ENCODE data around the gene CFAP65.

The CFAP65 gene

GRCh38 chr2:218999021-218999880 is 42.1 kb downstream of the CFAP65 start:
- ChIA-PET POLR2A (interaction anchor here (0.7 kb wide), 1 partner anchor 448 kb away, joined by 3 read pairs; no protein-coding TSS in a partner anchor), CTCF (interaction anchor here (0.8 kb wide), 1 partner anchor 18 kb away, joined by 3 read pairs; no protein-coding TSS in a partner anchor)
- TF ChIP-seq CTBP1 (IDR thresholded peaks at IDR 0.05; ENCODE audit: borderline replicate concordance): no peak
- TF ChIP-seq TARDBP (IDR thresholded peaks at IDR 0.05): no peak
- TF ChIP-seq L3MBTL2 (conservative IDR thresholded peaks at IDR 0.05): no peak
- TF ChIP-seq SP1 (IDR thresholded peaks at IDR 0.05): no peak
- no peak for TF ChIP-seq FOXM1 (IDR thresholded peaks at IDR 0.05; ENCODE audit: borderline replicate concordance)
- TF ChIP-seq ARNT (IDR thresholded peaks at IDR 0.05): no peak
- DNase-seq (ENCODE audit: extremely low spot score): no peak

- no peak for TF ChIP-seq FOXA1 (IDR thresholded peaks at IDR 0.05)
- TF ChIP-seq BHLHE40 (IDR thresholded peaks at IDR 0.05; ENCODE audit: borderline replicate concordance): no peak
- TF ChIP-seq SP1 (IDR thresholded peaks at IDR 0.05): no peak
- TF ChIP-seq SUZ12 (IDR thresholded peaks at IDR 0.05): no peak
- no peak for TF ChIP-seq L3MBTL2 (conservative IDR thresholded peaks at IDR 0.05)
- no peak for TF ChIP-seq PKNOX1 (IDR thresholded peaks at IDR 0.05)
- no peak for TF ChIP-seq FOXK2 (IDR thresholded peaks at IDR 0.05)
- no peak for TF ChIP-seq ELF4 (IDR thresholded peaks at IDR 0.05)
- TF ChIP-seq HDGF (IDR thresholded peaks at IDR 0.05; ENCODE audit: borderline replicate concordance): no peak
- no peak for DNase-seq (ENCODE audit: extremely low spot score)
- ChIA-PET POLR2A (interaction anchor here (0.7 kb wide), 1 partner anchor 448 kb away, joined by 3 read pairs; no protein-coding TSS in a partner anchor), CTCF (no interaction called here)
Measured at GRCh38 chr2:218998414-218999002, 42.8 kb downstream of the CFAP65 start.

DNA sequence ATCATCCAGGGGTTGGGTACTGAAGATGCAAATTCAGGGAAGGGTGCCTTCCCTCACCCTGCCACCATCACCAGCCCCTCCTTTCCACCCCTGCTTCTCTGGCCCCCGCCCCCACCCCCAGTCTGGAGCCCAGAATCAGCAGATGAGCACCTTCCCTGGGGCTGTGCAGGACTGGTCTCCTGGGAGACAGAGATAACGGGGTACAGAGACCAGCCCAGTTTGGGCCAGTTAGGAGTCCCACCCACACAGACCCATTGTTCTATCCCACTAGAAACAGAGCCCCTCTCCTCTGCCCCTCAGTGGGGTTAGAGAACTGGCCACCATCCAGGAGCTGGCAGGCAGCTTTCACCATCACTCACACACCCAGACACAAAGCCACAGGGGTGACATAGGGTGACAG is 43.6 kb downstream of the CFAP65 start:
- TF ChIP-seq HDGF (IDR thresholded peaks at IDR 0.05; ENCODE audit: borderline replicate concordance) (no peak), ELF4 (IDR thresholded peaks at IDR 0.05) (no peak), ARNT (IDR thresholded peaks at IDR 0.05) (no peak), FOXA1 (IDR thresholded peaks at IDR 0.05) (no peak), PKNOX1 (IDR thresholded peaks at IDR 0.05) (no peak), FOXM1 (IDR thresholded peaks at IDR 0.05; ENCODE audit: borderline replicate concordance) (no peak), FOXK2 (IDR thresholded peaks at IDR 0.05) (no peak), SUZ12 (IDR thresholded peaks at IDR 0.05) (no peak), NFRKB (IDR thresholded peaks at IDR 0.05) (no peak), LEF1 (IDR thresholded peaks at IDR 0.05; ENCODE audit: borderline replicate concordance) (no peak)
- DNase-seq (ENCODE audit: extremely low spot score): no peak
- ChIA-PET POLR2A (no interaction called here), CTCF (interaction anchor here (1.3 kb wide), 1 partner anchor 18 kb away, joined by 3 read pairs; no protein-coding TSS in a partner anchor)

- TF ChIP-seq LEF1 (IDR thresholded peaks at IDR 0.05; ENCODE audit: borderline replicate concordance) (no peak), CTBP1 (IDR thresholded peaks at IDR 0.05; ENCODE audit: borderline replicate concordance) (no peak), FOXM1 (IDR thresholded peaks at IDR 0.05; ENCODE audit: borderline replicate concordance) (no peak), HDGF (IDR thresholded peaks at IDR 0.05; ENCODE audit: borderline replicate concordance) (no peak), SUZ12 (IDR thresholded peaks at IDR 0.05) (no peak), SP1 (IDR thresholded peaks at IDR 0.05) (no peak), ARNT (IDR thresholded peaks at IDR 0.05) (no peak), ZNF384 (IDR thresholded peaks at IDR 0.05) (no peak), BHLHE40 (IDR thresholded peaks at IDR 0.05; ENCODE audit: borderline replicate concordance) (no peak), PKNOX1 (IDR thresholded peaks at IDR 0.05) (no peak), TARDBP (IDR thresholded peaks at IDR 0.05) (no peak), L3MBTL2 (conservative IDR thresholded peaks at IDR 0.05) (no peak), ELF4 (IDR thresholded peaks at IDR 0.05) (no peak), NFRKB (IDR thresholded peaks at IDR 0.05) (no peak), FOXK2 (IDR thresholded peaks at IDR 0.05) (no peak), FOXA1 (IDR thresholded peaks at IDR 0.05) (no peak)
Measured at GRCh38 chr2:218996937-218997336, 44.4 kb downstream of the CFAP65 start.

DNA sequence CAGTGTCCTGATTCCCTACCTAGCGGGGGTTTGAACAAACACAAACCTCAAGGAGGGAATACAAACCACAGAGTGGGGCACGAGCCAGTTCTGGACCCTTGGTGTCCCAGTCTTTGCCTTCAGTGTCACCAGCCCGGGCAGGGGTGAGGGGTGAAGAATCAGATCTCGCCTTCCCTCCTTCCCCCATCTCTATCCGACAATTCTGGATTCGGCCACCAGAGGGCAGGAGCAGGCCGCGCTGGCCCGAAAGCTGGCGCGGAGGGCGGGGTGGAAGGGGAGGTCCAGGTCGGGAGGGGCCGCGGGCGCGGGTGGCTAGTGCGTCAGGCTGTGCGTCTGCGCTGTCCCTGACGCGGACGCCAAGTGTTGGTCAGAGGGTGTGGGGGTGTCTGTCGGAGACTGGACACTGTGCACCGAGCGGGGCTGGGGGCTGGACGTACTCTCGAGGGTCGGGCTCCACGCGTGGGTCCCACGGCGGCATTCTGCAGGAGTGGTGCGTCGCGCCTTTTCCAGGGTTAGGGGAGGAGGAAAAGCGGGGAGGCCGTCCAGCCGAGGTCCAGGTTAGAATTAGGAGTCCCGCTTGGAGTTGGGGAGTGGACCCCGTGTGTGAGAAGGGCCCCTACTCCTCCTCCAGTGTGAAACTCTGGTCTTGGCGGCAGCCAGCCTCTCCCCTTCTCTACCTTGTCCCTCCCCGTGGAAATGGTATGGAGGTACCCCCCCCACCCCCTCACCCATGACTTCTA is 45.2 kb downstream of the CFAP65 start:
- ChIA-PET POLR2A (no interaction called here), CTCF (interaction anchor here (0.9 to 3.1 kb wide), 3 partner anchors 15 to 135 kb away, joined by 3 to 21 read pairs (median 6); no protein-coding TSS in a partner anchor)
- peak; percentile 50; the same call in 1 of the 2 replicates for TF ChIP-seq L3MBTL2 (conservative IDR thresholded peaks at IDR 0.05)
- no peak for TF ChIP-seq LEF1 (IDR thresholded peaks at IDR 0.05; ENCODE audit: borderline replicate concordance)
- TF ChIP-seq CTBP1 (IDR thresholded peaks at IDR 0.05; ENCODE audit: borderline replicate concordance): no peak
- TF ChIP-seq ZNF384 (IDR thresholded peaks at IDR 0.05): no peak
- DNase-seq (ENCODE audit: extremely low spot score): peak; percentile 94

More at GRCh38 chr2:218996937-218997336, 44.4 kb downstream of the CFAP65 start:
- ChIA-PET POLR2A (no interaction called here), CTCF (interaction anchor here (0.9 to 2.7 kb wide), 3 partner anchors 14 to 136 kb away, joined by 3 to 6 read pairs (median 3); no protein-coding TSS in a partner anchor)
- no peak for DNase-seq (ENCODE audit: extremely low spot score)
